Tibial artery (tissue), 4 donors: Measurements from ENCODE around the gene FUT2.

Experiments used
- DNase-seq, 2 donors: peaks; one replicate each; pipeline ENCODE4 v3.0.0-alpha.2; 2019
- H3K27ac ChIP-seq, 2 donors: fragments of 200-600 bp; sonication (generic) in 1 of 2; 1 replicate in 1 of 2; 2 replicates in 1 of 2; pipeline ENCODE4 v1.5.1; 2018 to 2019; ENCODE audit warnings: mild to moderate bottlenecking in 1 of 2
- H3K27me3 ChIP-seq, 2 donors: fragments of 200-600 bp; sonication (generic) in 1 of 2; one replicate each; pipeline versions ENCODE4 v1.5.1 to v1.6.0; 2016 to 2019
- H3K36me3 ChIP-seq, 3 donors: fragments of 200-600 bp; sonication (generic) in 2 of 3; one replicate each; pipeline ENCODE4 v1.5.1; 2016 to 2019; ENCODE audit warnings: mild to moderate bottlenecking in 2 of 3
- H3K4me1 ChIP-seq, 4 donors: fragments of 200-600 bp; sonication (generic) in 2 of 4; 1 replicate in 3 of 4; 2 replicates in 1 of 4; pipeline ENCODE4 v1.5.1; 2016 to 2019
- H3K4me3 ChIP-seq, 2 donors: fragments of 200-600 bp; sonication (generic) in 1 of 2; 1 replicate in 1 of 2; 2 replicates in 1 of 2; pipeline ENCODE4 v1.5.1; 2018 to 2019; ENCODE audit warnings: mild to moderate bottlenecking in 2 of 2
- H3K9me3 ChIP-seq, 3 donors: fragments of 200-600 bp; sonication (generic) in 1 of 3; one replicate each; pipeline ENCODE4 v1.5.1; 2016 to 2019
- CTCF ChIP-seq, 2 experiments: fragments of 200-600 bp in 1 of 2; fragments of 450-650 bp in 1 of 2; IDR thresholded peaks; one replicate each; pipeline ENCODE4 v1.5.1; 2017 to 2019; ENCODE audit warnings: antibody characterized with exemption in 2 of 2, mild to moderate bottlenecking in 1 of 2, moderate library complexity in 1 of 2
- intact Hi-C: fragments of 100-400 bp; cut with DNase I; formaldehyde crosslinking; loops from one replicate; pipeline ENCODE4 v1.15.0; 2023; ENCODE audit warnings: low total_unique reads

The FUT2 gene

GRCh38 chr19:48750351-48750750 is 54.6 kb downstream of the FUT2 start:
- peaks cover 0 to 16% (median 11%) of the 10 kb centered on the region in 4 donors for H3K4me1 ChIP-seq
- H3K27ac ChIP-seq: no peak overlapping the region
- no peak for TF ChIP-seq CTCF (IDR thresholded peaks at IDR 0.05)
- H3K4me3 ChIP-seq: no peak overlapping the region
- no peak for DNase-seq
- peaks cover 0 to 58% of the 10 kb centered on the region in 2 donors for H3K27me3 ChIP-seq
- H3K9me3 ChIP-seq: no peaks in the 10 kb centered on the region
- intact Hi-C loops: no loop called here
- peaks cover 0 to 11% (median 0%) of the 10 kb centered on the region in 3 donors for H3K36me3 ChIP-seq

- no peak overlapping the region for H3K4me3 ChIP-seq
- no peak for TF ChIP-seq CTCF (IDR thresholded peaks at IDR 0.05)
- no peak overlapping the region for H3K27ac ChIP-seq
- intact Hi-C loops: no loop called here
- H3K27me3 ChIP-seq: peaks cover 0 to 60% of the 10 kb centered on the region in 2 donors
- H3K36me3 ChIP-seq: peaks cover 0 to 11% (median 0%) of the 10 kb centered on the region in 3 donors
- peaks cover 0 to 16% (median 11%) of the 10 kb centered on the region in 4 donors for H3K4me1 ChIP-seq
- DNase-seq: no peak
- H3K9me3 ChIP-seq: no peaks in the 10 kb centered on the region
Measured at GRCh38 chr19:48750771-48751504, 55.2 kb downstream of the FUT2 start.

GRCh38 chr19:48751845-48752495 is 56.2 kb downstream of the FUT2 start:
- intact Hi-C loops: no loop called here
- H3K4me1 ChIP-seq: peaks cover 0 to 13% (median 11%) of the 10 kb centered on the region in 4 donors
- H3K4me3 ChIP-seq: peak overlapping the region; percentile 27 to 47
- DNase-seq: no peak
- peaks cover 0 to 11% (median 0%) of the 10 kb centered on the region in 3 donors for H3K36me3 ChIP-seq
- H3K9me3 ChIP-seq: no peaks in the 10 kb centered on the region
- H3K27me3 ChIP-seq: peaks cover 0 to 57% of the 10 kb centered on the region in 2 donors
- TF ChIP-seq CTCF (IDR thresholded peaks at IDR 0.05): no peak
- H3K27ac ChIP-seq: no peak overlapping the region

GRCh38 chr19:48752496-48753365 is 57.0 kb downstream of the FUT2 start, which contains the start of gene FUT1:
FUT1 (minus strand) TSS chr19:48752641; CDS start chr19:48751281, 1,360 bp downstream.
- intact Hi-C loops: no loop called here
- H3K4me1 ChIP-seq: peaks cover 0 to 12% (median 9%) of the 10 kb centered on the region in 4 donors
- H3K36me3 ChIP-seq: peaks cover 0 to 11% (median 0%) of the 10 kb centered on the region in 3 donors
- H3K27me3 ChIP-seq: peaks cover 0 to 59% of the 10 kb centered on the region in 2 donors
- H3K9me3 ChIP-seq: no peaks in the 10 kb centered on the region
- H3K4me3 ChIP-seq: peak within 1 kb of the TSS; percentile 27 to 47
- DNase-seq: peak in 1 of 2 donors; percentile 37
- TF ChIP-seq CTCF (IDR thresholded peaks at IDR 0.05): no peak
- no peak within 1 kb of the TSS for H3K27ac ChIP-seq

GRCh38 chr19:48755084-48755641 is 59.4 kb downstream of the FUT2 start, which contains the start of gene FGF21:
FGF21 (plus strand) TSS chr19:48755524; CDS start chr19:48756237, 713 bp downstream.
- intact Hi-C loops: no loop called here
- DNase-seq: no peak
- Histone ChIP-seq H3K27me3 (peaks cover 0 to 50% of the 10 kb centered on the region in 2 donors), H3K9me3 (no peaks in the 10 kb centered on the region), H3K27ac (no peak within 1 kb of the TSS), H3K4me1 (peaks cover 0 to 12% (median 9%) of the 10 kb centered on the region in 4 donors), H3K4me3 (no peak within 1 kb of the TSS), H3K36me3 (peaks cover 0 to 5% (median 0%) of the 10 kb centered on the region in 3 donors)
- TF ChIP-seq CTCF (IDR thresholded peaks at IDR 0.05): no peak
